Measurements from ENCODE around the gene MTX1.
"Not testable (repeated sequence)": the region's sequence is repeated elsewhere in the genome, so short reads cannot be mapped to it uniquely, and the experiment has no call there.

The MTX1 gene

DNA sequence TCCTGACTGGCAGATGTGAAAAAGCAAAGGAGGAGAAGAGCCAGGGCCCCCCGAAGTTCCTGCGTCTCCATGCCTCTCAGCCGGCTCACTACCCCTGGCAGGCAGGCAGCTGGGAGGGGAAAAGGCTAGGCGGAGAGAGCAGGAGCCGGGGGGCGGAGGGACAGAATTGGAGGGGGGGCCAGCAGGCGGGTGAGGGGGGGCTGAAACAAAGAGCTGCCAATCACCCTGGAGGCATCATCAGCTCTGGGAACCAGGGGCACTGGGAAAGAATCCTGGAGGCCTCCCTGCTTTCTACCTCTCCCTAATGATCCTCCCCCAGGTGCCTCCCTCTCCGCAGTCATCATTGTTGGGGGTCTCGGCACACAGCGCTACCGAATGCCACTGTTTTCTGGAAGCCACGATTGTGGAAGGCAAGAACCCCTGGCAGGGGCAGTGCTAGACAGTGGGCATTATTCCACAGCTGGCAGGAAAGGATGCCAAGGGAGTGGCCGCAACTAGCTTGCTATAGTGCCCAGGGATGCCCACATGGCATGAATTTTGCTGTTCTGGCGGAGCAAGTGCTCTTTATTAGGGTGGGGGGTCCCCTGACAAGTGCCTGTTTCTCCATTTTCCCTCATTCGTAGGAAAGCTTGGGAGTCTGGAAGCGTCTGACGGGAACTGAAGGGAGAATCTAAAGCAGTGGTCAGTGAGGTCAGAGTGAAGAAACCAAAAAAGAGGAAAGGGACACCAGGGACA is 522 bp upstream of the MTX1 start, which contains the start of gene THBS3:
Gene THBS3 (minus strand): TSS at position 92 of the 735 bp plus-strand sequence. CDS start 21 bp downstream, at position 71.
- peak in 1 of 3 experiments; percentile 9 for DNase-seq (ENCODE audit: low read depth in 3 of 3)

DNA sequence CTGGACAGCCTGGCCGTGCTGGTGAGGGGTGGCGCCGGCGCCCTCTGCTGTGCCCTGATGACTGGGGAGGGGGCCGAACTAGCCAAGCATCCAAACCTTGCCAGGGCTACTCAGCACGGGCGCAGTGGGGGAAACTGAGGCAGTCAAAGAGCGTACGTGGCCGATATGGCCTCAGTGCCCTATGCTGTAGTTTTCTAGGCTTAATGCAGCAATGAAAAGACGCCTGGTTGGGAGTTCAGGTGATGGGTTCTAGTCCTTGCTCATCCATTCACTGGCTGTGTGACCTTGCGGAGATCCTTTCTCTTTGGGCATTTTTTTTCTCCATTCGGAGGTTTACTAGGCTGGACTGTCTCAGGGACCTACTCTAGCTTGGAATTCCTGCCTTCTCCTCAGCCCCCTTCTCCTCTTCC is 822 bp downstream of the MTX1 start:
- DNase-seq (ENCODE audit: low read depth in 3 of 3), result no peak

DNA sequence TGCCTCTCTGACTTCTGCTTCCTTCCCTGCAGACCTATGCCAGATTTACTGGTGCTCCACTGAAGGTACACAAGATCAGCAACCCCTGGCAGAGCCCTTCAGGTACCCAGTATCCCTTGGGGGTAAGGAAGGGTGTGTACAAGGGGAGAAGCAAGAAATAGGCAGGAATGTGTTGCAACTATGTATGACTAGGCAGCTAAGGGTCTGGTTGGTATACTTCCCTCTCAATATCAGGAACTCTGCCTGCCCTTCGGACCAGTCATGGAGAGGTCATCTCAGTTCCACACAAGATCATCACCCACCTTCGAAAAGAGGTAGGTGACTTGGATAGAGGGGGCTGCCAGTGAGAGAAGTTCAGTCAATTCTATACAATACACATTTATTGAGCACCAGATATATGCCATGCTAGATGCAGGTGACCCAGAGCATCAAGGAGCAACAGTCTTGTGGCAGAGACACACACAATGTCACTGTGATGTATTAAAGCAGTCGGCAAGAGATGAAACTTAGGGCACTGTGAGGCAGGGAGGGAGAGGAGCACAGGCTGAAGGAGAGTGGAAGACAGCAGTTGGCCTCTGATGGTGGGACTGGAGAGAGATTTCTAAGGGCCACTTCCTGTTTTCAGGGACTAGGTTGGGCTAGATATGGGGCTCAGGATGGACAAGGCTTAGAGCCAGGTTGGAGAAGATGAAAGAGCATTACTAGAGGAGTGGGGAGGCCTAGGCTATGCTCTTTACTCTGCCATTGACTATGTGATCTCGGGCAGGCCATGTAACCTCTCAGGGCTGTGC is 2.0 kb downstream of the MTX1 start:
- no peak for DNase-seq (ENCODE audit: low read depth in 3 of 3)

DNA sequence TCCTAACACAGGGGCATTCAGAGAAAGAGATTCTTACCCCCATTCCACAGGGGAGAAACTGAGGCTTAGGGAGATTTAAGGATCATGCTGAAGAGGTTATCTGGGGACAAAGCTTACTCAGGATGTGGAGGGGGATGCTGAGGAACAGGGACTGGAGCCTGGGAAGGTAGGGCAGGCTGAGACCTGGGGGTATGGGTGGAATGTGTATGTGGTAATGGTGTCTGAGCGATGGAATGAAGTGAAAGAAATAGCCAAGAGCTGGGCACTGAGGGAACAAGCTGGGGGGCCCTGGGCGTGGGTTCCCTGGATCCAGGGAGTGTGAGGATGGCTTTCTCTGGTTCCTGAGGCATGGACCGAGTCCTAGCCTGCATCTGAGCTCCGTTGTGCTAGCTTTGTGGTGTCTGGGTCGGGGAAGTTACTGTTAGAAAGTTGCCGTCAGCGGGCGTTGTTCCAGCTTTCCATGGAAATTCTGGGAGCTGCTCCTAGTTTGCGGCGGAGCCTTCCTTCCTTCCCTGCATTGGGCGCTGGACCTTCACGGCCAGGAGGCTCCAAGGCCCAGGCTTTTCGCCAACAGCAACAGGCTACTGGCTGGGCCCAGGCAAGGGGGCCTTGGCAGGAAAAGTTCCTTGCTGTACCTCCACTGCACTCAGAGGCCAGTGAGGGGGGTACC is 3.0 kb downstream of the MTX1 start:
- not testable (repeated sequence) for DNase-seq (ENCODE audit: low read depth in 3 of 3)

DNA sequence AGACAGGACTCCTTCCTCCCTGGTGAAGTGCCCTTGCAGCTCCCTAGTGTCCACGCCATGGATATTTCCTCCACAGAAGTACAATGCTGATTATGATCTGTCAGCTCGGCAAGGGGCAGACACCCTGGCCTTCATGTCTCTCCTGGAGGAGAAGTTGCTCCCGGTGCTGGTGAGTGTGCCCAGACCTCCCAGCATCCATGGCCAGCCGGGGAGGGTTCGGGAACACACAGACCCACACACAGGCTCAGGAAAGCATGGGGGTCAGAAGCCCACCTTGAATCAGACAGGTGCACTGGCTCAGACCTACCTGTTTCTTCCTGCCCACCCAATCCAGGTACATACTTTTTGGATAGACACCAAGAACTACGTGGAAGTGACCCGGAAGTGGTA is 3.6 kb downstream of the MTX1 start:
- not testable (repeated sequence) for DNase-seq (ENCODE audit: low read depth in 3 of 3)

DNA sequence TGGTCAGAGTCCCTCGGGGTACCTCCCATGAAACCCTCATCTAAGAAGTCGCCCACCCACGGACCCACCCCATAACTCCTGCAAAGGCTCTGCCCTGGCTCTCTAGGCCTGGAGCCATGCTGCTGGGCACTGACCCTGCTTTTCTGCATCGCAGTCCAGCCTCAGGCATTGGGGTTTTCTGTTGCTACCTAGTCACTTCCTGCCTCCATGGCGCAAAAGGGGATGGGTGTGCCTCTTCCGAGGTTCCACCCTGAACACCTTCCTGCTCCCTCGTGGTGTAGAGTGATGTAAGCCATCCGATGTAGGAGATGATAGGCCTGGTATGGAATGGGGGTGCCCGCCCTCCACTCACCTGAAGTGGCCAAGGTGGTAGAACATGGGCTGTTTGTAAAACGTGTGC is 6.2 kb downstream of the MTX1 start:
- DNase-seq (ENCODE audit: low read depth in 3 of 3), result not testable (repeated sequence)

DNA sequence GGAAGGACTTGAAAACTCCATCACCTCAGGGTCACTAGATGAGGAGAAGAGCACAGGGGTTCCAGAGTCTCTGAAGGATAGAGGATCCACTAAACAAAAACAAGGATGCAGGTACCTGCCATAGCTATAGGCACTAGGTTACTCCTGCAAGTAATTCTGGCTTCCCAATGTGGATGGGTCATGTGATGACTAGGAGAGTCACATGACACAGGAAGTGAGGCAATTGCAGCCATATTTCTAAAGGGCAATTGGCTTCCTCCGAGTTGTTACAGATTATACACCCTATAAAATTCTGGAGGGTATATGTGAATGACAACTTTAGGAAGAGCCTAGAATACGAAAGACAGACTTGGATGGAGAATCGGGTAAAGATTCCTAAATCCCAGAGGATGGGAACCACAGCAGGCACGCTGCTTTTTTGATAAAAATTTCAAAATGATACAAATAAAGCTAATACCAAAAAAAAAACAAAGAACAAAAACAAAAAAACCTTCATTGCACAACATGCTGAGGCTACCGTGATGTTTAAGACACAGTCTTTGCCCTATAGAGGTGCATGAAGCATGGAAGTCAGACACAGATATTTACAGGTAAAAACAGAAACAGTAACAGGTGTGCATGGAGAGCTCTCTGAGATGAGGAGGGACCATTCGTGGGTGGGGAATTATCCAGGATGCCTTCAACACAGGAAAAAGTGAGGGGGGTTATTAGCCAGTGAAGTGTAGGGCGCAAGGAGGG is 10.5 kb downstream of the MTX1 start:
- no peak for DNase-seq (ENCODE audit: low read depth in 3 of 3)

DNA sequence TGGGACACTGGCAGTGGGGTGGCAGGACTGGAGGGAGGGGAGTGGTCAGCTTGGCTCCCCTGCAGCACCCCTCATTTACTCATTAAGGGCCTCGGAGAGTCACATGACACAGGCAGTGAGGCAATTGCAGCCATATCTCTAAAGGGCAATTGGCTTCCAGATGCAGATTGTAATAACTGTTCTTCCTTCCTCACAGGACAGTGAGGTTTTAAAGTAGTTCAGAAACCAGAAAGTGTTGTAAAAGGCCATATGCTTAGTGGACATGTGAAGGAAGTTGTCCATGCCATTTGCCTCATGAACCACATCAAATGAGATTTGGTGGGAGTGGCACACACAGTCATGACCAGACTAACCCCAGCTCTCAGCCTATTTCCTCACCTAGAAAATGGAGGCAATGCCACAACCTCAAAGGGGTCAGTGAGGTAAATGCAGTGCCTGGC is 11.1 kb downstream of the MTX1 start:
- no peak for DNase-seq (ENCODE audit: low read depth in 3 of 3)

DNA sequence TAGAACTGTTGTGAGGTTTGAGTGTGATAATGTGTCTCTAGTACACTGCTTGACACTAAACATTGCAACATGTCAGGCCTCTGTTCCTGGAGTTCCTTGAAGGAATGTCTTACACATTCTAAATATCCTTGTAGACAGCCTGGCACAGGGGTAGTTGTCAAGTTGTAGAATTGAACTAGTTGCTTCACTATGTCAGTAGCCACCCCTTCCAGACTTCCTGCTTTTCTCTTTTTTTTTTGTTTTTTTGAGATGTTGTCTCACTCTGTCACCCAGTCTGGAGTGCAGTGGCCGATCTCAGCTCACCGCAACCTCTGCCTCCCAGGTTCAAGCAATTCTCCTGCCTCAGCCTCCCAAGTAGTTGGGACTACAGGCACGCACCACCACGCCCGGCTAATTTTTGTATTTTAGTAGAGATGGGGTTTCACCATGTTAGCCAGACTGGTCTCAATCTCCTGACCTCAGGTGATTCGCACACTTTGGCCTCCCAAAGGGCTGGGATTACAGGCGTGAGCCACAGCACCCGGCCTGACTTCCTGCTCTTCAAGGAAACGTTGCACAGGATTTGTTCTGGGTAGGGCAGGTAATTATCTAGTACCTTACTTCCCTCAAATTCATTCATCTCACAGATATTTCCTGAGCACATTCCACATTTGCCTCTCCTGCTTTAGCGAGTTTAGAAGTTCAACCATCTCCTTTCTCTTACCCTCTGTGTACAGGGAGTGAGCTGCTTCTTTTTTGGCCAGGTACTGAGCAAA is 11.9 kb downstream of the MTX1 start:
- DNase-seq (ENCODE audit: low read depth in 3 of 3), result not testable (repeated sequence)

DNA sequence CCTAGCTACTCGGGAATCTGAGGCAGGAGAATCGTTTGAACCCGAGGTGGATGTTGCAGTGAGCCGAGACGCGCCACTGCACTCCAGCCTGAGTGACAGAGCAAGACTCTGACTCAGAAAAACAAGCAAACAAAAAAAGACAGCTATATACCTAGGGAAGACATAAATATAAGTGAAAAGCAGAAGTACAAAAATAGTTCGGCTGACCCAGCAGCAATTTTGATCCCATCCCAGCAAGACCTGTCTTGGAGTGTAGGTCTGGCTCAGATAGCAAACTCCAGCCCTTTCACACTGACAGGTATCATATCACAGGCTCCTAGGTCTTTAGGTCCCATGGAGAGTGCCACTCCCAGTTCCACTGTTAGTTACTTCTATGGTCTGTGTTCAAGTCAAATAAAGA is 14.6 kb downstream of the MTX1 start:
- DNase-seq (ENCODE audit: low read depth in 3 of 3), result no peak

DNA sequence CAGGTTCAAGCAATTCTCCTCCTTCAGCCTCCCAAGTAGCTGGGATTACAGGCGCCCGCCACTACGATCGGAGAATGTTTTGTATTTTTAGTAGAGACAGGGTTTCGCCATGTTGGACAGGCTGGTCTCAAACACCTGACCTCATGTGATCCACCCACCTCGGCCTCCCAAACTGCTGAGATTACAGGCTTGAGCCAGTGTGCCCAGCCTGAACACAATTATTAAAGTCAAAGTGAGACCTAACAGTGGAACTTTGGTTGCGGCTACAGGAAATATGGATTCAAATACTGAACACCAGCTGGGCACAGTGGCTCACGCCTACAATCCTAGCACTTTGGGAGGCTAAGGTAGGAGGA is 16.9 kb downstream of the MTX1 start:
- DNase-seq (ENCODE audit: low read depth in 3 of 3), result not testable (repeated sequence)

DNA sequence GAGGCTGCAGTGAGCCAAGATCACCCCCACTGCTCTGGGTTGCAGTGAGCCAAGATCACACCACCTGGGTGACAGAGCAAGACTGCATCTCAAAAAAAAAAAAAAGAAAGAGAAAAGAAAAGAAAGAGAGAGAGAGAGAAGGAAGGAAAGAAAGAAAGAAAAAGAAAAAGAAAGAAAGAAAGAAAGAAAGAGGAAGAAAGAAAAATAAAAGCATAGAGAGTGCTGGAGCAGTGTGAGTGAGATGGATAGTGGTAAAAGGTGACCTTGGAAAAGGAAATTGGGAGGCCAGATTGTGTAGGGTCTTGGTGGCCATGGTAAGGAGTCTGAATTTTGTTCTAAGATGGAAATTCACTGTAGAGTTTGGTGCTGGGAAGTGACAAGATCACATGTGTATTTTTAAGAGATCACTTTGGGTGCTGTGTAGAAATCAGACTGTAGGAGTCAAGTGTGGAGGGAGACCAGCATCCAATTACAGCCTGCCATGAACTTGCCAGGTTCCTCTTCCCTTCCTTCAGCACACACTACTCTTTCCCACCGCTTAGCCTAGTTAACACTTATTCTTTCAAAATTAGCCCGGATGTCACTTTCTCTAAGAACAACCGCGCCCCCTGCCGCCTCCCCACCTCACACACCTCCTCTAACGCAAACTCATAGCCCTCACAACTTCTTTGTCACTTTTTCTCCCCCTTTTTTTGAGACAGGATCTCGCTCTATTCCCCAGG is 17.9 kb downstream of the MTX1 start:
- DNase-seq (ENCODE audit: low read depth in 3 of 3), result peak in 2 of 3 experiments; percentile 69 to 81

DNA sequence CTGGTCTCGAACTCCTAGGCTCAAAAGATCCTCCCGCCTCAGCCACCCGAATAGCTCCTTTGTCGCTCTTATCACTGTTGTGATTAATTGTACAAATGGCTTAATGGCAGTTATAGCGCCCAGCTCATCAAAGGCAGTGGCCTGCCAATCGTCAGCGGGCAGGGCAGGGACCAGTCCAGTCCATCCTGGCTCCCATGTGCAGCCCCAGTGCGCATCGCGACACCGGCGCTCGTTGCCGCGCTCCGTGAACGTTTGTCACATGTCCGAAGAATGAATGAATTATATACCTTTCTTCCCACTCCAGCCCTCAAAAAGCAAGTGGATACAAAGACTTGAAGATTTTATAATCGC is 18.4 kb downstream of the MTX1 start:
- DNase-seq (ENCODE audit: low read depth in 3 of 3), result peak in 2 of 3 experiments; percentile 20 to 50

DNA sequence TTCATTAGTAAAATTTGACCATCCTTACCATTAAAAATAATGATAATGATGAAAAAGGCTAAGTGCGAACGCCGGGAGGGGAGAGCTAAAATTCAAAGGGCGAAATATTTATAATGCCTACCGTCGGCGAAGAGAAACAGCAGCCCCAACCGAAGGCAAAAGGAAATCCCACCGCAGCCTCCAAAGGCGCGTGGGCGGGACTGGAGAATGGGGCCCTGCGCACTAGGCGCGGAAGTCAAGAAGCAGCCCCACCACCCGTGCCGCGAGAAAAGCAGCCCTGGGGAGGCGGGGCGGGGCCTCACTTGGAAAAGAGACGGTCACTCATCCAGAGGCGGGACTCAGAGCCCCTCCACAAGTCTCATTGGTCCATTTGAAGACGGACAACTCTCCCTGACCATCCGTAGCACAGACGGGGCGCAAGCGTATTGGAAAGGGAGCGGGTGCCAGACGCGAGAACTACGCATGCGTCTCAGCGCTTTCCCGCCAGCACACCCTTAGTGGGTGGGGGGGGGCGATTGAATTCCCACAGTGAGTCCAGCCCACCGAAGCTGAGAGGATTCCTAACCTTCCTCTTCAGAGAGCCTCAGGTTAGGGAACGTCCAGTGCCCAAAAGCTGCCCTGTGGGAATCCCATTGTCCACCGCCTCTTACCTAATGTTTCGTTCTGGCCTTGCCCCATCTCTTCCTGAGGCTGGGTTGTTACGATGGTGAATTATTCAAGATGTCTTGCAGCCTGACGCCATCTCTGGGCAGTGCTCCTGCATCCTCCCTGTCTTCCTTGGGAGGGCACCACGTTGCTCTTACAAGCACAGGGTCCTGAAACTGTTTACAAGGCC is 19.0 kb downstream of the MTX1 start:
- peak; percentile 97 to 99 (median 97) for DNase-seq (ENCODE audit: low read depth in 3 of 3)

DNA sequence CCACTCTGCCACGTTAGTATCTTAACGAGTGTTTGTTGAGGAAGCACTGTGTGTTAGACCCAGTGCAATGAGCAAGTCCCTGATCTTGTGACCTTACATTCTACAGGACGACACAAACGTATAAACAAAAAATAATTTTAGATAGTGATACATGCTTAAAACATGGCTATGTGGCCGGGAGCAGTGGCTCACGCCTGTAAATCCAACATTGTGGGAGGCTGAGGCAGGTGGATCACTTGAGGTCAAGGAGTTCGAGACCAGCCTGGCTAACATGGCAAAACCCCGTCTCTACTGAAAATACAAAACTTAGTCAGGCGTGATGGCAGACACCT is 19.6 kb downstream of the MTX1 start:
- DNase-seq (ENCODE audit: low read depth in 3 of 3), result no peak

DNA sequence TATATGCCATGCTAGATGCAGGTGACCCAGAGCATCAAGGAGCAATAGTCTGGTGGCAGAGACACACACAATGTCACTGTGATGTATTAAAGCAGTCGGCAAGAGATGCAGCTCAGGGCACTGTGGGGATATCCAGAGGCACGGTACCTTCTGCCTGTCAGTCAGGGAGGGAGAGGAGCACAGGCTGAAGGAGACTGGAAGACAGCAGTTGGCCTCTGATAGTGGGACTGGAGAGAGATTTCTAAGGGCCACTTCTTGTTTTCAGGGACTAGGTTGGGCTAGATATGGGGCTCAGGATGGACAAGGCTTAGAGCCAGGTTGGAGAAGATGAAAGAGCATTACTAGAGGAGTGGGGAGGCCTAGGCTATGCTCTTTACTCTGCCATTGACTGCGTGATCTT is 22.8 kb downstream of the MTX1 start:
- DNase-seq (ENCODE audit: low read depth in 3 of 3), result not testable (repeated sequence)

DNA sequence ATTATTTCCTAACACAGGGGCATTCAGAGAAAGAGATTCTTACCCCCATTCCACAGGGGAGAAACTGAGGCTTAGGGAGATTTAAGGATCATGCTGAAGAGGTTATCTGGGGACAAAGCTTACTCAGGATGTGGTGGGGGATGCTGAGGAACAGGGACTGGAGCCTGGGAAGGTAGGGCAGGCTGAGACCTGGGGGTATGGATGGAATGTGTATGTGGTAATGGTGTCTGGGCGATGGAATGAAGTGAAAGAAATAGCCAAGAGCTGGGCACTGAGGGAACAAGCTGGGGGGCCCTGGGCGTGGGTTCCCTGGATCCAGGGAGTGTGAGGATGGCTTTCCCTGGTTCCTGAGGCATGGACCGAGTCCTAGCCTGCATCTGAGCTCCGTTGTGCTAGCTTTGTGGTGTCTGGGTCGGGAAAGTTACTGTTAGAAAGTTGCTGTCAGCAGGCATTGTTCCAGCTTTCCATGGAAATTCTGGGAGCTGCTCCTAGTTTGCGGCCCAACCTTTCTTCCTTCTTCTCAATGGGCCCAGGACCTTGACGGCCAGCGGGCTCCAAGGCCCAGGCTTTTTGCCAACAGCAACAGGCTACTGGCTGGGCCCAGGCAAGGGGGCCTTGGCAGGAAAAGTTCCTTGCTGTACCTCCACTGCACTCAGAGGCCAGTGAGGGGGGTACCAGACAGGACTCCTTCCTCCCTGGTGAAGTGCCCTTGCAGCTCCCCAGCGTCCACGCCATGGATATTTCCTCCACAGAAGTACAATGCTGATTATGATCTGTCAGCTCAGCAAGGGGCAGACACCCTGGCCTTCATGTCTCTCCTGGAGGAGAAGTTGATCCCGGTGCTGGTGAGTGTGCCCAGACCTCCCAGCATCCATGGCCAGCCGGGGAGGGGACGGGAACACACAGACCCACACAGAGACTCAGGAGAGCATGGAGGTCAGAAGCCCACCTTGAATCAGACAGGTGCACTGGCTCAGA is 23.8 kb downstream of the MTX1 start:
- DNase-seq (ENCODE audit: low read depth in 3 of 3), result not testable (repeated sequence)

DNA sequence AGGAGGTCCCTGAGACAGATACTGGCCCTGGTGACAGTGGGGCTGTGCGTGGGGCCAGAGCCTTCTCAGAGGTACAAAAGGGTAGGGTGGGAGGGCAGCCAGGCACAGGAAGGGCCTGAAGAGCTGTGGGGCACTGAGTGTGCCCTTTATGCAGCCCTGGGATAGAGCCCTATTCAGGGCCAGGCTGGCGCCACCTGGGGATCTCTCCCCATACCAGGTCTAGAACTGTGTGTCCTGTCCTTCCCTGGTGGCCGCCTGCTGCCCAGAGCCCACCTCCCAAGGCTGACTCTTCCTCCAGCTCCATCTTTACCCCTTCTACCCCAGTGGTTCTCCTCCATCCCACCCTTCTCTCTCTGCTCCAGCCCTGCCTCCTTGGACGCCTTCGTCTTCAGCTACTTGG is 25.0 kb downstream of the MTX1 start:
- not testable (repeated sequence) for DNase-seq (ENCODE audit: low read depth in 3 of 3)
